Measurements from ENCODE around the gene RLN3.
"Not testable (repeated sequence)": the region's sequence is repeated elsewhere in the genome, so short reads cannot be mapped to it uniquely, and the experiment has no call there.

RLN3 gene

GRCh38 chr19:14042659-14043608 lies 15.0 kb downstream of the RLN3 start:
- no CpG with 5 or more reads among the region's 19 CpGs for WGBS (ENCODE audit: extremely low coverage, insufficient coverage, insufficient read length)
- peak; percentile 80 to 81 for DNase-seq
- H3K27ac ChIP-seq (ENCODE audit: low read depth, low read length); H3K18ac ChIP-seq (ENCODE audit: low read length); H3K4ac ChIP-seq (ENCODE audit: low read depth, low read length); H3K4me3 ChIP-seq (ENCODE audit: low read depth, low read length); H3K27me3 ChIP-seq (ENCODE audit: insufficient read depth, low read length); H3K9ac ChIP-seq (ENCODE audit: low read length); H3K4me1 ChIP-seq (ENCODE audit: control insufficient read depth in 1 of 2, insufficient read depth in 2 of 2, low read length in 2 of 2); H4K12ac ChIP-seq (ENCODE audit: low read depth, low read length); H3K79me1 ChIP-seq (ENCODE audit: low read length); H2AFZ ChIP-seq (ENCODE audit: insufficient read depth, low read length, poor library complexity); H3K9me3 ChIP-seq (ENCODE audit: insufficient read depth, low read depth, low read length); H2BK120ac ChIP-seq (ENCODE audit: insufficient read depth, low read length, poor library complexity); H2BK12ac ChIP-seq (ENCODE audit: low read length); H3K4me2 ChIP-seq (ENCODE audit: low read length); H3K23ac ChIP-seq (ENCODE audit: low read length); H2BK5ac ChIP-seq (ENCODE audit: low read depth, low read length, poor library complexity); H3K36me3 ChIP-seq (ENCODE audit: control insufficient read depth in 1 of 2, insufficient read depth in 2 of 2, low read length in 2 of 2); H3K14ac ChIP-seq (ENCODE audit: low read length); H2AK5ac ChIP-seq (ENCODE audit: low read length); H3K79me2 ChIP-seq (ENCODE audit: control insufficient read depth, insufficient read depth, low read length, poor library complexity): not testable (repeated sequence)
- H4K91ac ChIP-seq (ENCODE audit: low read depth, low read length): peak overlapping the region; percentile 32
- H4K8ac ChIP-seq (ENCODE audit: low read depth, low read length): peak overlapping the region; percentile 6

- H3K36me3 ChIP-seq (ENCODE audit: control insufficient read depth in 1 of 2, insufficient read depth in 2 of 2, low read length in 2 of 2); H3K9ac ChIP-seq (ENCODE audit: low read length); H4K91ac ChIP-seq (ENCODE audit: low read depth, low read length); H3K14ac ChIP-seq (ENCODE audit: low read length); H3K4me2 ChIP-seq (ENCODE audit: low read length); H3K4ac ChIP-seq (ENCODE audit: low read depth, low read length); H2AFZ ChIP-seq (ENCODE audit: insufficient read depth, low read length, poor library complexity); H2BK12ac ChIP-seq (ENCODE audit: low read length); H3K9me3 ChIP-seq (ENCODE audit: insufficient read depth, low read depth, low read length); H2BK120ac ChIP-seq (ENCODE audit: insufficient read depth, low read length, poor library complexity); H4K8ac ChIP-seq (ENCODE audit: low read depth, low read length); H3K27ac ChIP-seq (ENCODE audit: low read depth, low read length); H3K4me1 ChIP-seq (ENCODE audit: control insufficient read depth in 1 of 2, insufficient read depth in 2 of 2, low read length in 2 of 2); H4K12ac ChIP-seq (ENCODE audit: low read depth, low read length); H3K23ac ChIP-seq (ENCODE audit: low read length); H3K79me1 ChIP-seq (ENCODE audit: low read length); H3K18ac ChIP-seq (ENCODE audit: low read length); H3K4me3 ChIP-seq (ENCODE audit: low read depth, low read length); H2BK5ac ChIP-seq (ENCODE audit: low read depth, low read length, poor library complexity); H3K79me2 ChIP-seq (ENCODE audit: control insufficient read depth, insufficient read depth, low read length, poor library complexity); H2AK5ac ChIP-seq (ENCODE audit: low read length); H3K27me3 ChIP-seq (ENCODE audit: insufficient read depth, low read length): not testable (repeated sequence)
- WGBS (ENCODE audit: extremely low coverage, insufficient coverage, insufficient read length): no CpG with 5 or more reads among the region's 10 CpGs
- DNase-seq: peak; percentile 79 to 86
These were observed 19.9 kb downstream of the RLN3 start for GRCh38 chr19:14047866-14048265.

- Histone ChIP-seq H3K4me3 (ENCODE audit: low read depth, low read length) (no peak overlapping the region), H4K12ac (ENCODE audit: low read depth, low read length) (no peak overlapping the region), H4K91ac (ENCODE audit: low read depth, low read length) (no peak overlapping the region), H2AFZ (ENCODE audit: insufficient read depth, low read length, poor library complexity) (no peak overlapping the region), H3K79me1 (ENCODE audit: low read length) (no peaks in the 10 kb centered on the region), H3K79me2 (ENCODE audit: control insufficient read depth, insufficient read depth, low read length, poor library complexity) (no peaks in the 10 kb centered on the region), H3K18ac (ENCODE audit: low read length) (no peak overlapping the region), H3K4me2 (ENCODE audit: low read length) (no peak overlapping the region), H2BK12ac (ENCODE audit: low read length) (no peak overlapping the region), H3K23ac (ENCODE audit: low read length) (no peak overlapping the region), H3K27me3 (ENCODE audit: insufficient read depth, low read length) (no peaks in the 10 kb centered on the region), H3K14ac (ENCODE audit: low read length) (no peak overlapping the region), H3K36me3 (ENCODE audit: control insufficient read depth in 1 of 2, insufficient read depth in 2 of 2, low read length in 2 of 2) (no peaks in the 10 kb centered on the region), H2BK120ac (ENCODE audit: insufficient read depth, low read length, poor library complexity) (peak overlapping the region; percentile 17), H3K4me1 (ENCODE audit: control insufficient read depth in 1 of 2, insufficient read depth in 2 of 2, low read length in 2 of 2) (no peaks in the 10 kb centered on the region), H3K4ac (ENCODE audit: low read depth, low read length) (no peak overlapping the region), H3K9ac (ENCODE audit: low read length) (no peak overlapping the region), H4K8ac (ENCODE audit: low read depth, low read length) (no peak overlapping the region), H3K27ac (ENCODE audit: low read depth, low read length) (no peak overlapping the region), H2AK5ac (ENCODE audit: low read length) (peak overlapping the region; percentile 49), H2BK5ac (ENCODE audit: low read depth, low read length, poor library complexity) (no peak overlapping the region), H3K9me3 (ENCODE audit: insufficient read depth, low read depth, low read length) (no peaks in the 10 kb centered on the region)
- DNase-seq: peak; percentile 93 to 98
- WGBS (ENCODE audit: extremely low coverage, insufficient coverage, insufficient read length): no CpG with 5 or more reads among the region's 8 CpGs
These were observed 20.6 kb downstream of the RLN3 start for GRCh38 chr19:14048443-14049153.

GRCh38 chr19:14050512-14050911 lies 22.6 kb downstream of the RLN3 start:
- Histone ChIP-seq H3K14ac (ENCODE audit: low read length) (no peak overlapping the region), H2BK12ac (ENCODE audit: low read length) (no peak overlapping the region), H4K91ac (ENCODE audit: low read depth, low read length) (no peak overlapping the region), H4K12ac (ENCODE audit: low read depth, low read length) (no peak overlapping the region), H3K4me1 (ENCODE audit: control insufficient read depth in 1 of 2, insufficient read depth in 2 of 2, low read length in 2 of 2) (no peaks in the 10 kb centered on the region), H3K79me1 (ENCODE audit: low read length) (no peaks in the 10 kb centered on the region), H2BK120ac (ENCODE audit: insufficient read depth, low read length, poor library complexity) (no peak overlapping the region), H2AK5ac (ENCODE audit: low read length) (no peak overlapping the region), H3K23ac (ENCODE audit: low read length) (no peak overlapping the region), H3K36me3 (ENCODE audit: control insufficient read depth in 1 of 2, insufficient read depth in 2 of 2, low read length in 2 of 2) (no peaks in the 10 kb centered on the region), H3K18ac (ENCODE audit: low read length) (no peak overlapping the region), H3K27ac (ENCODE audit: low read depth, low read length) (no peak overlapping the region), H3K4me3 (ENCODE audit: low read depth, low read length) (no peak overlapping the region), H3K9me3 (ENCODE audit: insufficient read depth, low read depth, low read length) (no peaks in the 10 kb centered on the region), H4K8ac (ENCODE audit: low read depth, low read length) (no peak overlapping the region), H3K79me2 (ENCODE audit: control insufficient read depth, insufficient read depth, low read length, poor library complexity) (no peaks in the 10 kb centered on the region), H3K27me3 (ENCODE audit: insufficient read depth, low read length) (no peaks in the 10 kb centered on the region), H2AFZ (ENCODE audit: insufficient read depth, low read length, poor library complexity) (no peak overlapping the region), H3K9ac (ENCODE audit: low read length) (no peak overlapping the region), H2BK5ac (ENCODE audit: low read depth, low read length, poor library complexity) (no peak overlapping the region), H3K4me2 (ENCODE audit: low read length) (no peak overlapping the region), H3K4ac (ENCODE audit: low read depth, low read length) (no peak overlapping the region)
- WGBS (ENCODE audit: extremely low coverage, insufficient coverage, insufficient read length): no CpG with 5 or more reads among the region's 4 CpGs
- DNase-seq: no peak

Measured in trophoblast cell (in vitro differentiated cells and primary cell).